ENCODE data around the gene SPEM1. TPM values are rescaled to one million over a fixed set of nuclear protein-coding genes. Genes with fewer than 3 reads are reported as not detected.

Gene SPEM1
- total RNA-seq, 2 experiments from 2014 or later = 0.36 TPM; not detected in 1

- peaks cover 36% of the 10 kb centered on the region for H3K27me3 Mint-ChIP-seq
- TF ChIP-seq CTCF (IDR thresholded peaks at IDR 0.05) = no peak
- no peak within 1 kb of the TSS for H3K27ac Mint-ChIP-seq
- H3K4me3 Mint-ChIP-seq = no peak within 1 kb of the TSS
- intact Hi-C loops (cut with micrococcal nuclease) = no loop called here
- CTCF ChIA-PET = interaction anchor here (1.0 to 1.7 kb wide), 3 partner anchors 24 to 26 kb away, joined by 4 to 8 read pairs (median 4); partner anchors contain the start of gene TMEM95
- peaks cover 4% of the 10 kb centered on the region for H3K9me3 Mint-ChIP-seq
- peaks cover 9% of the 10 kb centered on the region for H3K4me1 Mint-ChIP-seq (ENCODE audit: low read depth)
- DNase-seq (no peak), ATAC-seq (no peak)
- POLR2A ChIA-PET = interaction anchor here (0.7 to 1.5 kb wide), 4 partner anchors 8 to 56 kb away, joined by 3 to 6 read pairs (median 4); no protein-coding TSS in a partner anchor
- H3K36me3 Mint-ChIP-seq (ENCODE audit: low read depth) = peaks cover 2% of the 10 kb centered on the region
Observed at GRCh38 chr17:7380855-7381683, 39.1 kb upstream of the SPEM1 start, which contains the start of gene TNK1. Gene TNK1, plus strand, starts transcription at chr17:7381089. Its CDS starts 1,838 bp downstream, at chr17:7382927.

GRCh38 chr17:7382901-7383300 is 37.2 kb upstream of the SPEM1 start:
- Mint-ChIP-seq H3K27ac (no peak overlapping the region), H3K36me3 (ENCODE audit: low read depth) (peaks cover 2% of the 10 kb centered on the region), H3K4me1 (ENCODE audit: low read depth) (peaks cover 7% of the 10 kb centered on the region), H3K27me3 (peaks cover 32% of the 10 kb centered on the region), H3K4me3 (peak overlapping the region; percentile 31), H3K9me3 (peaks cover 4% of the 10 kb centered on the region)
- CTCF ChIA-PET = interaction anchor here (0.8 to 2.2 kb wide), 5 partner anchors 10 to 57 kb away, joined by 3 to 8 read pairs (median 4); partner anchors contain the start of gene PLSCR3
- DNase-seq (no peak), ATAC-seq (no peak)
- POLR2A ChIA-PET = interaction anchor here (0.6 to 2.6 kb wide), 6 partner anchors 9 to 102 kb away, joined by 3 to 11 read pairs (median 3); partner anchors contain the start of genes POLR2A and TMEM102
- no peak for TF ChIP-seq CTCF (IDR thresholded peaks at IDR 0.05)
- intact Hi-C loops (cut with micrococcal nuclease) = no loop called here

- peaks cover 32% of the 10 kb centered on the region for H3K27me3 Mint-ChIP-seq
- no peak for DNase-seq
- no peak for TF ChIP-seq CTCF (IDR thresholded peaks at IDR 0.05)
- H3K4me1 Mint-ChIP-seq (ENCODE audit: low read depth) = peaks cover 7% of the 10 kb centered on the region
- H3K36me3 Mint-ChIP-seq (ENCODE audit: low read depth) = peaks cover 2% of the 10 kb centered on the region
- ChIA-PET CTCF (interaction anchor here (1.0 to 2.2 kb wide), 4 partner anchors 10 to 53 kb away, joined by 3 to 8 read pairs (median 5); partner anchors contain the start of genes PLSCR3 and TMEM95), POLR2A (interaction anchor here (0.5 to 2.6 kb wide), 12 partner anchors 9 to 178 kb away, joined by 3 to 11 read pairs (median 4); partner anchors contain the start of genes POLR2A, SENP3, TMEM102 and TMEM256)
- ATAC-seq = no peak
- H3K4me3 Mint-ChIP-seq = peak overlapping the region; percentile 76
- H3K27ac Mint-ChIP-seq = no peak overlapping the region
- intact Hi-C loops (cut with micrococcal nuclease) = no loop called here
- H3K9me3 Mint-ChIP-seq = peaks cover 4% of the 10 kb centered on the region
Observed at GRCh38 chr17:7383371-7383741, 36.8 kb upstream of the SPEM1 start.

- Mint-ChIP-seq H3K36me3 (ENCODE audit: low read depth) (peaks cover 2% of the 10 kb centered on the region), H3K4me3 (peak overlapping the region; percentile 76), H3K27ac (peak overlapping the region; percentile 85), H3K27me3 (peaks cover 32% of the 10 kb centered on the region), H3K4me1 (ENCODE audit: low read depth) (peaks cover 7% of the 10 kb centered on the region), H3K9me3 (peaks cover 4% of the 10 kb centered on the region)
- no peak for TF ChIP-seq CTCF (IDR thresholded peaks at IDR 0.05)
- ATAC-seq = peak; percentile 96
- POLR2A ChIA-PET = interaction anchor here (0.5 to 2.6 kb wide), 11 partner anchors 10 to 177 kb away, joined by 3 to 11 read pairs (median 5); partner anchors contain the start of genes PLSCR3, SENP3, TMEM102 and TMEM256
- intact Hi-C loops (cut with micrococcal nuclease) = no loop called here
- CTCF ChIA-PET = interaction anchor here (1.0 to 2.2 kb wide), 6 partner anchors 9 to 205 kb away, joined by 3 to 8 read pairs (median 4); partner anchors contain the start of genes PLSCR3 and TMEM95
- DNase-seq = peak; percentile 82
Observed at GRCh38 chr17:7383742-7384488, 36.2 kb upstream of the SPEM1 start.

All from activated CD8-positive, alpha-beta T cell treated with anti-CD3 and anti-CD28 coated beads for 36 hours (primary cell).